ENCODE measurements around the gene PEAK3. TPM values are rescaled to one million over a fixed set of nuclear protein-coding genes. Genes with fewer than 3 reads are reported as not detected.
A peak's percentile ranks its signal among the peaks of the same experiment; 100 is the strongest.

PEAK3 gene
- total RNA-seq, 1 donor from 2014 or later = not detected

DNA sequence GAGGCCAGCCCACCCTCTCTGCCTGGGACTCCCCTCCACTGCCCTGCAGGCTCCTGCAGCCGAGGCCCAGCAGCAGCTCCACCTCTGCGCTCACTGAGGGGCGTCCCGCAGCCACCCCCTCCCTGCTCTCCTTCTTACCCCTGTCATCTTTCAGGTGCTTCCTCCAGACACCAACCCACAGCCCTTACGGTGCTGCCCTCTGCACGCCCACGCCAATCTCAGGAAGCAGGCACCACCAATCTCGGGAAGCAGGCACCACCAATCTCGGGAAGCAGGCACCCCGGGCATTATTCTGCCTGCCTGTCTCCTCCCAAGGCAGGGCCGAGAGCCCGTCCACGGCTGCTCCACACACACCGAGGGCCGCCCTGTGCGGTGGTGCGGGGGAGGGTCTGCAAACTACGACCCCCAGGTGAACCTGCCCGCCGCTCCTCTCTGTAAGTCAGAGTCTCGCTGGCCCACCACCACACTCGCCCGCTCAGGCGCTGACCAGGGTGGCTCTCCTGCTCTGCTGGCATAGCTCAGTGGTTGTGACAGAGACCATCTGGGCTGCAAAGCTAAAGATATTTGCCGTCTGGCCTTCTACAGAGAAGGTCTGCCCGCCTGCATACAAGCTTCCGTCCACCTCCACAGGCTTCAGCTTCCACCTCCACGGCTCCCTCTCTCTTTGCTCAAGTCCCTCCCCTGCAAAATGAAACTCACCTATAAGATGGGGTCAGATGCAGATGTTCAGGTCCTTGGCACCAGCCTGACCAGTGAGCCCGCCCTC is 43.5 kb upstream of the PEAK3 start:
- no peak for TF ChIP-seq CTCF (IDR thresholded peaks at IDR 0.05; ENCODE audit: partially characterized antibody, unreplicated experiment)
- Mint-ChIP-seq H3K9me3 (ENCODE audit: unreplicated experiment) (peaks cover 35% of the 10 kb centered on the region), H3K4me1 (ENCODE audit: low read depth, unreplicated experiment) (peaks cover 36% of the 10 kb centered on the region), H3K27me3 (ENCODE audit: unreplicated experiment) (peaks cover 24% of the 10 kb centered on the region), H3K4me3 (ENCODE audit: unreplicated experiment) (peak overlapping the region; percentile 71), H3K36me3 (ENCODE audit: unreplicated experiment) (no peaks in the 10 kb centered on the region), H3K27ac (ENCODE audit: unreplicated experiment) (peak overlapping the region; percentile 49)
- DNase-seq = peak; percentile 29

GRCh38 chr19:2324220-2324948 is 42.4 kb upstream of the PEAK3 start:
- Mint-ChIP-seq H3K36me3 (ENCODE audit: unreplicated experiment) (no peaks in the 10 kb centered on the region), H3K4me1 (ENCODE audit: low read depth, unreplicated experiment) (peaks cover 29% of the 10 kb centered on the region), H3K4me3 (ENCODE audit: unreplicated experiment) (peak overlapping the region; percentile 78), H3K27me3 (ENCODE audit: unreplicated experiment) (peaks cover 20% of the 10 kb centered on the region), H3K27ac (ENCODE audit: unreplicated experiment) (peak overlapping the region; percentile 98), H3K9me3 (ENCODE audit: unreplicated experiment) (peaks cover 30% of the 10 kb centered on the region)
- TF ChIP-seq CTCF (IDR thresholded peaks at IDR 0.05; ENCODE audit: partially characterized antibody, unreplicated experiment) = no peak
- DNase-seq = peak; percentile 75

DNA sequence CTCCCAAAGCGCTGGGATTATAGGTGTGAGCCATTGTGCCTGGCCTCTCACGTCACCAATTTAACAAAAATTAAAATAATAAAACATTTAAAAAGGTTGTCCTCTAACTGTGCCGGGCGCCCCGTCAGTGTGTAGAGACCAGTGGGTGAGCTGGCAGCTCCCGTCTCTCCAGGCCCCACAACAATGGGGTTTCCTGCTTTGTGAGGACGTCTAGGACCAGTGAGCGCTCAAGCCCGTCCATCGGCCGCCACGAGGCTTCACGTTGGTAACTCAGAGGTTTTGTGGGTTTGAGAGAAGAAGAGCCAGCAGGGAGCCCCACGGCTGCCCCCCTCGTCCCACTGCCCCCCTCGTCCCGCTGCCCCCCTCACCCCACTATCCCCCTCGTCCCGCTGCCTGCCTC is 41.7 kb upstream of the PEAK3 start:
- peak; percentile 20 for DNase-seq
- H3K27me3 Mint-ChIP-seq (ENCODE audit: unreplicated experiment) = peaks cover 17% of the 10 kb centered on the region
- no peaks in the 10 kb centered on the region for H3K36me3 Mint-ChIP-seq (ENCODE audit: unreplicated experiment)
- H3K27ac Mint-ChIP-seq (ENCODE audit: unreplicated experiment) = peak overlapping the region; percentile 98
- no peak overlapping the region for H3K4me3 Mint-ChIP-seq (ENCODE audit: unreplicated experiment)
- H3K4me1 Mint-ChIP-seq (ENCODE audit: low read depth, unreplicated experiment) = peaks cover 26% of the 10 kb centered on the region
- TF ChIP-seq CTCF (IDR thresholded peaks at IDR 0.05; ENCODE audit: partially characterized antibody, unreplicated experiment) = no peak
- peaks cover 25% of the 10 kb centered on the region for H3K9me3 Mint-ChIP-seq (ENCODE audit: unreplicated experiment)

- Mint-ChIP-seq H3K27me3 (ENCODE audit: unreplicated experiment) (peaks cover 13% of the 10 kb centered on the region), H3K36me3 (ENCODE audit: unreplicated experiment) (no peaks in the 10 kb centered on the region), H3K27ac (ENCODE audit: unreplicated experiment) (no peak overlapping the region), H3K4me1 (ENCODE audit: low read depth, unreplicated experiment) (peaks cover 26% of the 10 kb centered on the region), H3K4me3 (ENCODE audit: unreplicated experiment) (no peak overlapping the region), H3K9me3 (ENCODE audit: unreplicated experiment) (peaks cover 13% of the 10 kb centered on the region)
- no peak for TF ChIP-seq CTCF (IDR thresholded peaks at IDR 0.05; ENCODE audit: partially characterized antibody, unreplicated experiment)
- no peak for DNase-seq
These were observed 39.7 kb upstream of the PEAK3 start for GRCh38 chr19:2321565-2322283.
